ENCODE measurements around the gene HSPBAP1.

GRCh38 chr3:122739172-122739571, 54.5 kb downstream of the HSPBAP1 start:
- TF ChIP-seq CTCF (IDR thresholded peaks at IDR 0.05) (no peak), POLR2AphosphoS5 (IDR thresholded peaks at IDR 0.05) (no peak), EP300 (IDR thresholded peaks at IDR 0.05; ENCODE audit: low read depth) (no peak), POLR2A (IDR thresholded peaks at IDR 0.05) (no peak)
